ENCODE data around the gene PITPNC1.
"Not testable (repeated sequence)": the region's sequence is repeated elsewhere in the genome, so short reads cannot be mapped to it uniquely, and the experiment has no call there.

- not testable (repeated sequence) for TF ChIP-seq CTCF (IDR thresholded peaks at IDR 0.05); ZFX (IDR thresholded peaks at IDR 0.05; ENCODE audit: borderline replicate concordance)
Observed at GRCh38 chr17:67702861-67703260, 325.8 kb downstream of the PITPNC1 start.
